ENCODE measurements around the gene INPP4B.

Gene INPP4B

DNA sequence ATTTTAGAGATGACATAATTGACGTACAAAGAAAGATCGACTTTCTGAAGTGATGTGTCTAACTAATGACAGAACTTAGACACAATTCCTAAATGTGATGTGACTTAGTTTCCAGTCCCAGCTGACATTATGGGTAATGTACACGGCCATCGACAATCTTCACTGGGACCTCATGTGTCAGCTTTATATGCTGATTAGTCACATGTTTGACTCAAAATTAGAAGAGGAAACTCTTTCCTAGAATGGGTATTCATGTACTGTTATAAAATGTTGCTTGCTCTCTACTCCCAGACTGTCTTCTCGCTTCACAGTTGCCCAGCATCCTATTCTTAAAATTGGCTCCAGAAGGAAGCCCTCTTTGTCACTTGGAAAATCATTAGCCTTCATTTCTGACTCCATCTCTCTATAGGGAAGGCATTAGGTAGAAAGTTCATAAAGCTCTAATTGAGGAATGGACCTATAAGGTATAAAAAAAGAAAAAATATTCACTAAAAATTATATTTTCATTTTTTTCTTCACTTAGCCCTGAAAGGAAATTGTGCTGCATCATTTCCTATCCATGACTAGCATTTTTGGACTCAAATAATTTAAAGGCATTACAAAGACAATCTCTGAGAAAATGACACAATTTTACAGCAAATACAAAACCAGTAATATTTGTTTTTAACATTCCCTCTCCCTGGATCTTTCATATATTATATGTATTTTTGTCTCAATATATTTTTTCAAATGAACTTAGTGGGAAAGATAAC, 554.6 kb downstream of the INPP4B start:
- no peak for DNase-seq (ENCODE audit: low read depth)

DNA sequence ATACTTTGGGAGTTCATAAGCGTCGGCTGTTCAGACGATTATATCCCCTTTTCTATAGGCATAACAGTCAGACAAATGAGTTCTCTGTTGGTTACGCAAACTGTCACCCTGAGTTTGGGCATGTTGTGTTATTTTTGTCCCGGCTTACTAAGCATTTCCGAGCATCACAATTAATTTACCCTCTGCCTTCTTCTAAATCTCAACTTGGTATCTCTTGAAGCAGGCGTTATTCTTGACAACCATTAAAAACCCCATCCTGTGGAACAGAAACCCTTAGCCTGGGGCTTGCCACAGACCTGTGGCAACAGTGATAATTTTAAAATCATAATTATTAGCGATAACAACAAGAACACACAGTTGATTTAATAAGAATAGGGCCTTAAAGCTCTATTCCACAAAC, 558.7 kb downstream of the INPP4B start:
- no peak for DNase-seq (ENCODE audit: low read depth)

DNA sequence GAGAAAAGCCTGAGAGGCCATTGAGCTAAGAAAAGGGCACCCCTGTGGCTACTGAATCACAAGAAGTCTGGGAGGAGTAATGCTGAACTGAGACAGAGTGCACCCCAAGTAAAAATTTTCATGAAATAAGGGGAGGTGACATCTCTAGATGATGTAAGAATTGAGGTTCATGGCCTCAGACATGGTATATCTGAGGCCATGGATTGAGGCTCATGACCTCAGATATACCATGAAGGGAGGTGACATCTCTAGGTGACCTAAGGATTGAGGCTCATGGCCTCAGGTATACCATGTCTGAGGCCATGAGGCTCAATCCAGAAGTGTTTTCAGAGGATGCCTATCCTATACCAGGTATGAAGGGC, 560.9 kb downstream of the INPP4B start:
- DNase-seq (ENCODE audit: low read depth) = no peak

DNA sequence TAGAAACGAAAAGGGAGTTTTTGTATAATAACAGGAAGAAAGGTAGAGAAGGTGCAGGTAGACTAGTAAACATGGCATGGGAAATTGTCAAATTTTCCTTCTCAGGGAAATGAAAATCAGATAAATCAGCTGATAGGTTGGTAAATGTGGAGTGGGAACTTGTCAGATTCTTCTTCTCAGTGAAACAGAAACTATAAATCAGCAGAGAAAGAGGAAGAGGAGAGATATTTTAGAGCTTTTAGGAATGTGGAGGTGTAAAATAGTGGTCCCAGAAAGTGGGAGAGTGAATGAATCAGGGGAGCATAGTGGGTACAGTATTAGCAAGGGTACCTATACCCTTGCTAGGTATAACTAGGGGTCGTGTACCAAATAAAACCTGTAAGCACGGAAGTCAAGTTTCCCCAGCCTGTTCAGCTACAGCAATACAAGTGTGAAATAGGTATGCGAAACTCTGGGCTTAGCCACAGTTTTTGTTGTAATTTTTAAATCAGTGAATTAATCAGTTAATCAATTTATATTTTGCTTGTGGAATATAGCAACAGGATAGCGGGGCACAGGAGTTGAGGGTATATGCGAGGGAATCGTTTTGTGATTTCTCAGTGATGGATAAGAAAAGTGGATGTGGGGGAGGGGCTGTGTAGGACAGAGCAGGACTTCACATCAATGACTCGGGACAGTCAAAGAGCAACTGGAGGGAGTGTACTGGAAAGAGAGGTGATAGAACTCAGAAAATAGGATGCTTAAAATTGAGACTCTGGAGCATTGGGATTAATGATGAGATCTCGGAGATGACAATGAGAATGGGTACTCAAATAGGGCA, 561.5 kb downstream of the INPP4B start:
- no peak for DNase-seq (ENCODE audit: low read depth)

DNA sequence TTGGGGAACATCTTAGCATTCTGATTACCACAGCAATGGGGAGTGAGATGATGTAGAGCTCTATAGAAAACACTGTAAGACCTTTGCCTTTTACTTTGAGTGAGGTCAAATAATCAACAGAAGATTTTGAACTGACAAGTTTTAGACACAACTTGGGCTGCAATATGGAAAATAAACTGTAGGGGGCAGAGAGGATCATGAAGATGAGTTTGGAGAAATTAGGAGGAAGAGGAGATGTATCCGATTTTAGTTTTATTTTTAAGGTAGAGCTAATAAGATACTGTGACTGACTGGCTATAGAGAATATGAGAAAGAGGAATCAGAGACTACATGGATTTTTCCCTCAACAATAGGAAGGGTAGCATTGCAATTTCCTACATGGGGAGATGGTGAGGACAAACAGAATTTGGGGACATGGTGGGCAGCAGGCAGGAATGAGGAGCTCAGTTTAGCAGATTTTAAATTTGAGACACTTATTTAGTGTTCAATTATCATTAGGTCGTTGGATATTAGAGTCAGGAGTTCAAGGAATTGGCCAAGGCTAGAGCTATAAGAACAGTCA, 563.1 kb downstream of the INPP4B start:
- DNase-seq (ENCODE audit: low read depth) = peak; percentile 15

DNA sequence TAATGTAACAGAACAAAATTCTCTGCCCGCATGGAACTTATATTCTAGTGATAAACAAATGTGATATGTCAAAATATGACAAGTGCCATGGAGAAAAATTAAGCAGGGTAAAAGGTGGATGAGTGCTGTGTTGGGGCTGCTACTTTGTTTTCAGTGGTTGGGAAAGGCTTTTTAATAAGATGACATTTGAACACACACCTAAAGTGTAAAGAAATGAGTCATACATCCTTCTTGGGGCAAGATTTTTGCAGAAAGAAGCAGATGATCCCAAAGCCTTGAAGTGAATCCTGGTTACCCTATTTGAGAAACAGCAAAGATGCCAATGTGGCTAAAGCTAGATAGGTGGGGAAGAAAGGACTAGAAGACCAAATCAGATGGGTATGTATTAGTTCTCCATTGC, 564.1 kb downstream of the INPP4B start:
- no peak for DNase-seq (ENCODE audit: low read depth)

DNA sequence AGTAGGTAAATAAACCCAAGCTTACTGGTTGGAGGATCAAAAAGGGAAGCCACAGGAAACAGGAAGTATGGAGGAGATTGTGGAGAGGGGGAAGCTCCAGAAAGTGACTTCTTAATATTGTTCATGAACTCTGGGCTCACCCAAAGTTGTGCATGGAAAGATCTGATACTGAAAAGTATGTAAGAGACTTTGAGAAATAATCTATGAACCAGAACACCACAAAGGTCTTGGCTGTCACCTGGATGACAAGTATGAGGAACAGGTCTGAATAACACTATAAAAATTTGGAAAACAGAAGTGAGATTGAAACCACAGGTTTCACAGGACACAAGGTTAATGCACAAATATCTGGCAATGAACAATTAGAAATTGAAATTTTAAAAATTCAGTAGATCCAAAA, 567.4 kb downstream of the INPP4B start:
- no peak for DNase-seq (ENCODE audit: low read depth)

DNA sequence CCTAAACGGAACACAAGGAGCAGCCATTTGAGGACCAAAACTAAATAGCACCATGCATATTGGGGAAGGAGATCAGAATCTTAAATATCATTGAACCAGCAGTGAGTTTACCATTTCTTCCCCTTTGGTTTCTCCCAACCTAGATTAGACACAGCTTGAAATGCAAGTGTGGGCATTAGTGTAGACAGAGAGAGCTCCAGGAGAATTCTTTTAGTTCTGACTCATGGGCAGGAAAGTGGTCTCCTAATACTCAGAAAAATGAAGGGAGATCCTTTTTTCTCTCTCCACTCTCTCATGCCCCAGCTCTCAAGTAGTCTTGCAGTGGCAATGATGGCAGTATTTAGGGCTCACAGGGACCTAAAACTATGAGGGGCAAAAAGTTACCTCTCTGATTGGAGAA, 567.9 kb downstream of the INPP4B start:
- no peak for DNase-seq (ENCODE audit: low read depth)

DNA sequence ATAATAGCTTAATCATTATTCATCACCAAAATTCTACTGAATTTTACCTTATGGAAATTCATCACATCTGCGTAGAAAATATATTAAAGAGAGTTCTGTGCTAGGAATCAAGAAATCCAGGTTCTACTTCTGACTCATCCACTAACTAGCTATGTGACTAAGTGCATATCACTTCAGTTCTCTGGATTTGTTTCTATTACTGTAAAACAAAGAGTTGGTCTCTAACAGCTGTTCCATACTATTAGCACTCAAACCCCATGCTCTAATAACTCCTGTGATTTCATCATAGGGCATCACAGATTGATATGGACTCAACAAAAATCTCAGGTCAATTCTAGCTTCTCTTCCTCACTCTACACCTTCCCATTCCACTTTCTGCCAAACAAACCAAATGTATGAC, 572.0 kb downstream of the INPP4B start:
- DNase-seq (ENCODE audit: low read depth) = no peak

DNA sequence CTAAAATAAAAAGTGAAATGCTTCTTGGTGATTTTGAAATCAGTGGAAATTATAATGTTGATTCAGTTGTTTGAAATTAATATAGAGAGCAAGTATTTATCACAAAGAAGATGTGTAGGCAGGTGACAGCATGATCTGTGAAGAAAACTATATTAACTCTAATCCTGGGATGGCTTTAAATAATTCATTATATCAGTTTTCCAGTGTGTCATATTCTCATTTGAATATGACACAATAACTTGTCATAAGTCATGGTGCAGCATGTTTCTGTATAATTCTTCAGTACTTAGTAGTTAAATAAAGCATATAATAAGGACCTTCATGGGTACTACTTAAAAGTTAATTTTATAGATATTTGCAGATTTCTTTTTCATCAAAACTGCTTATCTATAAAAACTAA, 573.6 kb downstream of the INPP4B start:
- no peak for DNase-seq (ENCODE audit: low read depth)

DNA sequence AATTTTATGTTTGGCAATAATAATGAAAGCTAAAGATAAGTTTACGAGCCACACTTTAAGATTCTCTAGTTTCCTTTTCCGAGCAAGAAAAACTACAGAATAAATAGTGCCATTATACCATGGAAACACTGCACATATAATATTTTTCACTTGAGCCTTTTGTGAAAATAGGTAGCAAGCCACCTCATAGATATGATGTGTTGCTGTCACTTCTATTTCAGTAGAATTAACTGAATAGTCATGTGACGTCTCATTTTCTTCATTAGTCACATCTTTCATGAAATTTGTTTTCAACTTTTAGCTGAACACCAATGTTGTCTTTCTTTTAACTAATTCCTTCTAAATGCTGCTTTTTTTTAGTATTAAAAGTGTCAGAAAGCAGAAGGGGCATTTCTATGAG, 574.3 kb downstream of the INPP4B start:
- no peak for DNase-seq (ENCODE audit: low read depth)

DNA sequence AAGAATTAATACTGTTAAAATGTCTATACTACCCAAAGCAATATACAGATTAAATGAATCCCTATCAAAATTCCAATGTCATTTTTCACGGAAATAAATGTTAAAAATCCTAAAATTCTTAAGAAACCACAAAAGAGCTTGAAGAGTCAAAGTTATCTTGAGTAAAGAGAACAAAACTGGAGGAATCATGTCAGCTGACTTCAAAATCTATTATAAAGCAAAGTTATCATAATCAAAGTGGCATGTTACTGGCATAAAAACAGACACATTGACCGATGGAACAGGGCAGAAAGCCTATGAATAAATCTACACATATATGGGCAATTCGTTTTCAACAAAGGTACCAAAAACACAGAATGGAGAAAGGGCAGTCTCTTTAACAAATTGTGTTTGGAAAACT, 579.0 kb downstream of the INPP4B start:
- DNase-seq (ENCODE audit: low read depth) = no peak

DNA sequence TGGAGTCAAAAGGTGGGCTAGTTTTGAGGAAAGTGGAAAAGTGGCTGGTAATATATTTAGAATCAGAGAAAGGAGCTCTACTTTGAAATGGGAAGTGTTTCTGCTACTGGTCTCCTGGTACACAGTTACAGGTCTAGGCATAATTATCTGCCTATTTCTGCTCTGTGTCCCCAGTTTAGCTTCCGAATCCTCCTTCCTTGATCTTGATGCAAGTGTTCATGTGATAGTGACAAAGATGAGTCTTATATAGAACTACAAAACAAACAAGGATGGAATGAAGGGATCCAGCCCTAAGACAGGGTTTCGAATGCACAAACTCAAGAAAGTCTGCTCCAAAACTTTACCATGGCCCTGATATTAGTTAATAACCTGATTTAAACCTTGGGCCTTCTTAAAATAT, 580.2 kb downstream of the INPP4B start:
- no peak for DNase-seq (ENCODE audit: low read depth)

DNA sequence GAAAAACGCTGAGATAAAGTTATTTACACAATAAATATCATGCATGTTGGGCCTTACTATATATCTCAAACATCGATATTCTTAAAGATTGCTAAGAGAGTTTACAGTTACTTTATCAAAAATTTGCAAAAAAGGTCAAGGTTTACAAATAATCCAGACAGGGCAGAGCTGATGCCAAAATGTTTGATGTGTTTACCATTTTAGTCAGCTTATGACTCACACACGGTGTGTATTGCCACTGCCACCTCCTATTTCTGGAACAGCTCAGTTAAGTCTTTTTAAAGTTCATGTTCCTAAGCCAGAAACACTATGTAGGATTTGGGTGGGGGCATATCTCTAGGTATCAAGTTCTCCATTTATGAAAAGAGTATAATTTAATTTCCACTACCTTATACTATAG, 580.6 kb downstream of the INPP4B start:
- no peak for DNase-seq (ENCODE audit: low read depth)

DNA sequence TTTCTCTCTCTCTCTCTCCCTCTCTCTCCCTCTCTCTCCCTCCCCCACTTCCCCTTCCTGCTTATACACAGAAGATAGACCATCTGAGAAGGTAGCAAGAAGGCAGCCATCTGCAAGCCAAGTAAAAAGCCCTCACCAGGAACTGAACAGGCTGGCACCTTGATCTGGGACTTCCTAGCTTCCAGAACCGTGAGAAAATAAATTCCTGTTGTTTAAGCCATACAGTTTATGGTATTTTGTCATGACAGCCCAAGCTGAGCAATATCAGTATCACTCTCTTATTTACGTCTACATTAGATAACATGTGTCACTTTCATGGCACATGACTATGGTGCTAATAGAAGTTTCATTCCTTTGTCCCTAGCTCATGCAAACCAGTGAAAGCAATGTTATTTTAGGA, 581.1 kb downstream of the INPP4B start:
- no peak for DNase-seq (ENCODE audit: low read depth)

DNA sequence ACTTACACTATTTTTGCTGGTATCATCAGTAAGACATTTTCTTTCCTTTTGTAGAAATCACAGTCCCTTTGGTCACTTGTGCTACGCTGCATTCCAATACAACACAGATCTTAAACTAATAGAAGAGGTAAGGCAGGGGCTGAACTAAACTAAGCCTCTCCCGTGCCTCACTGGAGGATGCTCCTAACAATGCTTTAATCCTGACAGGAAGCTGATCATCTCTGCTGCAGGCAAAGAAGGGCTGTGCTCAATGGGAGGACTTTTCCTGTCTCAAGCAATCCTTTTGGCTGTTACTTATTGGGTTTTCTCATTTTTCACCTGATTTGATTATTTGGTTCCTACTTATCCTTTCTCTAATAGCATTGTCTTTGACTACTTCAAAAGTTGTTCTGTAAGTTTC, 583.1 kb downstream of the INPP4B start:
- no peak for DNase-seq (ENCODE audit: low read depth)

DNA sequence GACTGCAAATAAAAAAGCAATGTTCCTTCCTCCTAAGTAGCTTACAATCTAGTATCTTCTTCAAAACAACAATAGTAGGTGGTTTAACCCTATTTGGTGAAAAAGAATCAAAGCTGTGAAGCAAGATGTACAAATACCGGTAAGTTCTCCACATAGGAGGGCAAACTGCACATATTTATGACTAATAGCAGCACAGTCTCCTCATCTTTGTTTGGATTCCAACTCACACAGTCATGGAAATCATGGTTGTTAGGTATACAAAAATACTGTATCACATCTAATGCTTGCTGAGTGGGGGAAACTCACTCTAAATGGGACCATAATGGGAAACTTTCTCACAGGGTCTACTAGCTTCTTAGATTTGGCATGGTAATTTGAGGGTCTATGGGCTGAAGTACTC, 597.2 kb downstream of the INPP4B start:
- DNase-seq (ENCODE audit: low read depth) = no peak

DNA sequence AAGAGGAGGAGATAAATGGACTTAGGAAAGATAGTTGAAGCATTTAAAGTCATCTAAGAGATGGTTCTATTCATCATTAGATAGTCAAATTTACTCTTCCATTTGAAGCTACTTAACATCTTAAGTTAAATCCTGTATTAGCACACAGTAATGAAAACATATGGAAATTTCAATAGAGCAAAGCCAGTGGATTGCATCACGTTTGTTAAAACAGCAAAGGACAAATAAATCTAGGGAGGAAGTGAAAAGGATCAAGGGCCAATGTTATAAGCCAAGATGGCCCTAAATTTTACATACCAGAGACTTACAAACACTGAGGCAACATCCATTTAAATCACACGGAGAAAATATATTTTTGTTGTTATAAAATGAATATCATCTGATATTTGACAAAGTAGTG, 602.8 kb downstream of the INPP4B start:
- no peak for DNase-seq (ENCODE audit: low read depth)

DNA sequence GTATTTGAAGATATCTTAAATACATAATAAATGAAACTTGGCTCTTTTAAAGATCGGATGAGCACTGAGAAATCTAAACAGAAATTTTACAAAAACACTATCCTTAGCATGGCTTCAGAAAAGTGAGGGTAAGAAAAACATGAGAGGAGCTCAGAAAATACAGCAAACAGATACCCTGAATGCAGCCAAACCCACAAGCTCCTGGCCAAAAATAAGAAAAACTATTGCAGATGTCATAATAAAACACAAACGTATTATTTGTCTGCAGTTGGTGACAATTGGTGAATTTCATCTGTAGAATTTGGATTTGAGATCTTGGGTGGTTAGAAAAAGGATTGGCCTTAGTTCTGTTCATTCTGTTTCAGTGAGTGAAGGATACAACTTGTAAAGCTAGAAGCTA, 603.9 kb downstream of the INPP4B start:
- DNase-seq (ENCODE audit: low read depth) = no peak

DNA sequence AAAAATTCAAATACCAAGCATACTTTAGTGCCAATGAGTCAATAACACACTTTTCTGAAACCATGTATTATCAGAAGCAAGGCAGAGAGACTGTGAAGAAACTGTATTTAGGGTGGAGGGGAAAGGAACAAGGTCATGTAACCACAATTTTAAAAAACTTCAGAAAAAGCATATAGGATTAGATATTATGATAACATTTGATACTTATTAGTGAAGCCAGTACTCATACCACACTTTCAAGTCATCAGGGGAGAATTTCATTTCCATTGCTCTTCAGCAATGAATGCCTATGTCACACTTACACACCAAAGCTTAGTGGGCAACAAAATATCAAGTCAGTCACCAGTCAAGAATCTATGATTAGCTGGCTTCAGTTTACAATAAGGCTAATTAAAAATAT, 607.5 kb downstream of the INPP4B start:
- no peak for DNase-seq (ENCODE audit: low read depth)

DNA sequence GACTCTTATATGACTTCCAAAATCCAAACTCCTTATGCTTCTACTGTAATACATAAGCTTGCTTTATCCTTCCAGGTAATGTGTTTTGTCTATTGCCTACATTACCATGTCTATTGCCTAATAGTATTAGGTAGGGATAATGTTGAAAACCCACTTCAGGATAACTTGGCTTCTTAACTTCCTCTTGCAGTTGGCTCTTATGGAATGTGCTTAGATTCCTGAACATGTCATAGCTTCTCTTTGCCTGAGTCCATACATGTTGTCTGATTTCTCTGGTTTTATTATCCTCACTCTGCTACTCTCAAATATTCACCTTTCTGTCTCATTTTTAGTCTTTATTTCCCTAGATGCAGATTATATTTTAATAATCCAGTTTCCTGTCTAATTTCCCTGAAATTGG, 609.8 kb downstream of the INPP4B start:
- no peak for DNase-seq (ENCODE audit: low read depth)

DNA sequence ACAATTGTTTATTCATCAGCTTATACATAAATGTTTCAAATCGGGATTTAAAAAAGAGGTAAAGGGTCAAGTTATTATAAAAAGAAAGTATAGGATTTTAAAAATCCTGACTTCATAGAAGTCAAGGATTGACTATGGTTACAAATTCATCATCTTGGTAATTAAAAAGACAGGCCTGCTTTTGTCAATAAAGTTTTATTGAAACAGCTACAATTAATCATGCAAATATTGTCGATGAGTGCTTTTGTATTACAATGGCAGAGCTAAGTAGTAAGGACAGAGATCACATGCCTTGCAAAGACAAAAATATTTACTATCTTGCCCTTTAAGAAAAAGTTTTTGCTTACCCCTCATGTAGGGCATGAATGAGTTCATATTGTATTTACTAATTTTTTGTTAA, 614.3 kb downstream of the INPP4B start:
- DNase-seq (ENCODE audit: low read depth) = no peak

DNA sequence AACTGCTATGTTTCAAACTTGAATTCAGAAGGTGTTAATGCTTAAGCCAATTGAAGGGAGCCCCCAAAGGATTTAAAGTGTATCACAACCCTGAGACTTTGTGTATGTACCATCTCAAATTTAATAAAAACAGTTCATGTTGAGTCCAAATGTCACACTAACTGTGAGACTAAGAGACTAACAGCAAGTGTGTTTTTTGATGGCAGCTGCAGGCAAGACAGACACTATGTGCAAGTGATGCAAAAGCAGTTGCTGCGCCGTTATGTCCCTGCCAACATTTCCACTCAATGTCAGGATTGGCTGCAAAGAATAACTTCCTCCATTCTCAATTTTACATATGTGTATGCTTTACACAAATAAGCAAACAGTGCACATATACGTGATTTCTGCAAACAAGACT, 615.1 kb downstream of the INPP4B start:
- DNase-seq (ENCODE audit: low read depth) = no peak

DNA sequence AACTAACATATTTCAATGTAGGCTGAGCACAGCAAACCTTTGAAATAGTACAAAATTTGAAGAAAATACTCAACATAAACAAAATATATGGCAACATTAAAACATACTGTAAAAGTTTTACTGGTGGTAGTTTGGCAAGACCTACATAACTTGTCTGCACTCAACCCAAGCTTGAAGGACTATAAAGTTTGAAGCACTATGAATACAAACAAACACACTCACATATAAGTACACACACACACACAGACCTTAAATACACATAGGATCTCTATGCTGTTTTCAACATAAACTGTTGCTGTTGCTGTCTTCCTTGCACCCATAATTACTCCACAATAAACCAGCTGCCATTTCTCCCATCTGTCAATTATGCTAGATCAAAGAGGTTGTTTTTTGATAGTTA, 620.1 kb downstream of the INPP4B start:
- no peak for DNase-seq (ENCODE audit: low read depth)
